CD4-positive, CD25-positive, alpha-beta regulatory T cell (primary cell): Measurements from ENCODE around the gene MIS18A. TPM values are rescaled to one million over a fixed set of nuclear protein-coding genes. Genes with fewer than 3 reads are reported as not detected.
A peak's percentile ranks its signal among the peaks of the same experiment; 100 is the strongest.
"Not testable (repeated sequence)": the region's sequence is repeated elsewhere in the genome, so short reads cannot be mapped to it uniquely, and the experiment has no call there.

Source experiments
- ATAC-seq, 2 donors: fragments of 150-1000 bp; cut with Tn5 transposase; one replicate each; pipeline ENCODE4 v1.10.0; 2021; ENCODE audit warnings: low read depth in 2 of 2, moderate number of reproducible peaks in 2 of 2, moderate library complexity in 1 of 2
- DNase-seq, 3 donors: peaks; one replicate each; pipeline versions ENCODE4 v3.0.0 to v3.0.0-alpha.2; 2012 to 2022; ENCODE audit warnings: mixed read lengths in 1 of 3
- H3K27ac ChIP-seq: one replicate; pipeline ENCODE4 v1.7.0; 2013; ENCODE audit warnings: mild to moderate bottlenecking, low read length; ENCODE audit not compliant: insufficient read depth, poor library complexity, severe bottlenecking
- H3K27me3 ChIP-seq: one replicate; pipeline ENCODE4 v1.7.0; 2013; ENCODE audit warnings: low read length; ENCODE audit not compliant: control insufficient read depth, insufficient read depth
- H3K36me3 ChIP-seq: one replicate; pipeline ENCODE4 v1.7.0; 2013; ENCODE audit warnings: mild to moderate bottlenecking, low read length, moderate library complexity; ENCODE audit not compliant: control insufficient read depth, insufficient read depth
- H3K4me1 ChIP-seq: 2 replicates; pipeline ENCODE4 v1.7.0; 2013; ENCODE audit warnings: mild to moderate bottlenecking, low read length; ENCODE audit not compliant: insufficient read depth, control insufficient read depth, poor library complexity, severe bottlenecking
- H3K4me3 ChIP-seq: one replicate; pipeline ENCODE4 v1.7.0; 2013; ENCODE audit warnings: low read depth, mild to moderate bottlenecking, low read length, moderate library complexity
- H3K9me3 ChIP-seq, 2 experiments: 1 replicate in 1 of 2; 2 replicates in 1 of 2; pipeline ENCODE4 v1.7.0; 2013; ENCODE audit warnings: low read length in 2 of 2, mild to moderate bottlenecking in 1 of 2, moderate library complexity in 1 of 2; ENCODE audit not compliant: control insufficient read depth in 2 of 2
- H3K27ac Mint-ChIP-seq, 3 donors: one replicate each; pipeline ENCODE4 v1.8.0; 2020 to 2022; ENCODE audit warnings: mild to moderate bottlenecking in 3 of 3, mixed read lengths in 3 of 3, moderate library complexity in 2 of 3
- H3K27me3 Mint-ChIP-seq: one replicate; pipeline ENCODE4 v1.8.0; 2022; ENCODE audit warnings: mild to moderate bottlenecking, mixed read lengths
- H3K36me3 Mint-ChIP-seq: one replicate; pipeline ENCODE4 v1.8.0; 2020; ENCODE audit warnings: mixed read lengths
- H3K4me1 Mint-ChIP-seq, 4 donors: one replicate each; pipeline ENCODE4 v1.8.0; 2020 to 2022; ENCODE audit warnings: mixed read lengths in 4 of 4, mild to moderate bottlenecking in 1 of 4
- H3K4me3 Mint-ChIP-seq, 4 donors: one replicate each; pipeline ENCODE4 v1.8.0; 2020 to 2022; ENCODE audit warnings: mild to moderate bottlenecking in 4 of 4, mixed read lengths in 4 of 4, moderate library complexity in 3 of 4
- H3K9me3 Mint-ChIP-seq, 7 donors: one replicate each; pipeline ENCODE4 v1.8.0; 2020 to 2022; ENCODE audit warnings: mixed read lengths in 7 of 7, mild to moderate bottlenecking in 3 of 7, moderate library complexity in 2 of 7
- polyA plus RNA-seq, 4 donors: library from polyadenylated mRNA; unstranded; fragments of 300-500 nt; fragmentation: Illumina TruSeq; gene quantifications; one replicate each; pipeline ENCODE4 v1.2.3, GENCODE V29; 2021
- total RNA-seq: library from RNA; stranded (reverse); gene quantifications from one replicate; pipeline ENCODE4 v1.2.3, GENCODE V29; 2022

The MIS18A gene
- total and polyA plus RNA-seq, 5 donors from 2014 or later, result 5.2 to 13.3 (median 11.1) TPM

DNA sequence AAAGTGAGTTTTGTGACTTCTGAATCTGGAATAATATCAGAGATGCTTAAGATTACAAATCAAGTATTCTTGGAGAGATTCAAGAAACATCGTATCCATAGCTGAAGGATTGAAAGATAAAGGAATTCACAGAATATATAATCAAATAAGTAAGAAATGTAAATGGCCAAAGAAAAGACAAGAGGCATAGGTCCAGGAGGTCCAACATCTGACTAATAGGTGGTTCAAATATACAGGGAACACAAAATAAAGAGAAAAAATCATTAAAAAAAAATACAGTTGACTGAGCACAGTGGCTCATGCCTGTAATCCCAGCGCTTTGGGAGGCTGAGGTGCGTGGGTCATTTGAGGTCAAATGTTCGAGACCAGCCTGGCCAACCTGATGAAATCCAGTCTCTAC lies 6.6 kb upstream of the MIS18A start:
- Mint-ChIP-seq H3K27ac (no peak overlapping the region), H3K9me3 (no peaks in the 10 kb centered on the region), H3K36me3 (peaks cover 10% of the 10 kb centered on the region), H3K4me1 (peaks cover 0 to 2% (median under 1%) of the 10 kb centered on the region in 4 donors), H3K27me3 (no peaks in the 10 kb centered on the region), H3K4me3 (no peak overlapping the region)
- DNase-seq (no peak), ATAC-seq (no peak)
- H3K9me3 ChIP-seq, result no peaks in the 10 kb centered on the region
- no peaks in the 10 kb centered on the region for H3K27me3 ChIP-seq
- H3K36me3 ChIP-seq, result no peaks in the 10 kb centered on the region
- H3K27ac ChIP-seq, result no peak overlapping the region
- no peaks in the 10 kb centered on the region for H3K4me1 ChIP-seq
- no peak overlapping the region for H3K4me3 ChIP-seq

DNA sequence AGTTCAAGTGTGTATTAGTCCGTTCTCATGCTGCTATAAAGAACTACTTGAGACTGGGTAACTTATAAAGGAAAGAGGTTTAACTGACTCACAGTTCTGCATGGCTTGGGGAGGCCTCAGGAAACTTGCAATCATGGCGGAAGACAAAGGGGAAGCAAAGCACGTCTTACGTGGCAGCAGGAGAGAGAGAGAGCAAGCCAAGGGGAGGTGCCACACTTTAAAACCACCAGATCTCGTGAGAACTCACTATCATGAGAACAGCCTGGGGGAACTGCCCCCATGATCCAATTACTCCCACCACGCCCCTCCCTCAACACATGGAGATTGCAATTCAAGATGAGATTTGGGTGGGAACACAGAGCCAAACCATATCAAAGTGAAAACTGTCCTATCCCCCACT lies 4.1 kb upstream of the MIS18A start:
- H3K4me1 ChIP-seq, result peaks cover 13% of the 10 kb centered on the region
- Mint-ChIP-seq H3K9me3 (no peaks in the 10 kb centered on the region), H3K27ac (no peak overlapping the region), H3K27me3 (no peaks in the 10 kb centered on the region), H3K4me3 (no peak overlapping the region), H3K4me1 (peaks cover 3 to 22% (median 15%) of the 10 kb centered on the region in 4 donors), H3K36me3 (peaks cover 15% of the 10 kb centered on the region)
- H3K27ac ChIP-seq, result no peak overlapping the region
- DNase-seq (no peak), ATAC-seq (no peak)
- H3K9me3 ChIP-seq, result no peaks in the 10 kb centered on the region
- no peaks in the 10 kb centered on the region for H3K36me3 ChIP-seq
- no peak overlapping the region for H3K4me3 ChIP-seq
- H3K27me3 ChIP-seq, result no peaks in the 10 kb centered on the region

DNA sequence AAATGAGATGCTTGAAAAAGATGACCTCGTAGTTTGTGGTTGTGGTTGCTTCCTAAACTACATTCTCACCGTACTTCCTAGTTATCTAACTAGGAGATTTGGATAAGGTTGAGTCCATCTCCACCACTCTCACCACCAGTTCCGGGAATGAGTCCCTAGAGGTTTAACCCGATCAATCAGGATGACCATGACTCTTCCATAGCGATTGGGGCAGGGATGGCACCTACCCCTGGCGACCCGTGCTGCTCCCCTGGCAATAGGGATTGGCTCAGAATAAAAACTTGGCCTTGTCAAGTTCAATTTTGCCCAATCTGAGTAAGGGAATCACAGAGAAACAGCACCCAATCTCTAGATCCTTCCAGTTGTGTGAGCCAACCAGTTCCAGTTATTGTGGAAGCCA lies 2.7 kb upstream of the MIS18A start:
- H3K4me1 Mint-ChIP-seq, result peaks cover 9 to 26% (median 17%) of the 10 kb centered on the region in 4 donors
- Histone ChIP-seq H3K9me3 (no peaks in the 10 kb centered on the region), H3K4me1 (peaks cover 16% of the 10 kb centered on the region), H3K27ac (no peak overlapping the region), H3K27me3 (no peaks in the 10 kb centered on the region), H3K4me3 (no peak overlapping the region), H3K36me3 (no peaks in the 10 kb centered on the region)
- no peak overlapping the region for H3K27ac Mint-ChIP-seq
- no peaks in the 10 kb centered on the region for H3K27me3 Mint-ChIP-seq
- H3K36me3 Mint-ChIP-seq, result peaks cover 15% of the 10 kb centered on the region
- peak overlapping the region in 1 of 4 donors; percentile 12 for H3K4me3 Mint-ChIP-seq
- no peaks in the 10 kb centered on the region for H3K9me3 Mint-ChIP-seq
- DNase-seq (no peak), ATAC-seq (no peak)

DNA sequence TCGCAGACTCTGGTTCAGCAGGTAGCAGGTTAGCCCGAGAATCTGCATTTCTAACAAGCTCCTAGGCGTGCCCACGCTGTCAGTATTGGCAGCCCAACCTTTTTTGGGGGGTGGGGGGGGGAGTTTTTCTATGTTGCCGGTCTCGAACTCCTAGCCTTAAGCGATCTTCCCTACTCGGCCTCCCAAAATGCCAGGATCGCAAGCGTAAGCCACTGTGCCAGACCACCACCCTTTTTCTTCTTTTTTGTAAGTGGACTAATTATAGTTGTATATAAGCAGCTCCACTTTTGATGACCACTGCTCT lies 480 bp upstream of the MIS18A start:
- H3K27me3 Mint-ChIP-seq, result no peaks in the 10 kb centered on the region
- no peaks in the 10 kb centered on the region for H3K36me3 ChIP-seq

DNA sequence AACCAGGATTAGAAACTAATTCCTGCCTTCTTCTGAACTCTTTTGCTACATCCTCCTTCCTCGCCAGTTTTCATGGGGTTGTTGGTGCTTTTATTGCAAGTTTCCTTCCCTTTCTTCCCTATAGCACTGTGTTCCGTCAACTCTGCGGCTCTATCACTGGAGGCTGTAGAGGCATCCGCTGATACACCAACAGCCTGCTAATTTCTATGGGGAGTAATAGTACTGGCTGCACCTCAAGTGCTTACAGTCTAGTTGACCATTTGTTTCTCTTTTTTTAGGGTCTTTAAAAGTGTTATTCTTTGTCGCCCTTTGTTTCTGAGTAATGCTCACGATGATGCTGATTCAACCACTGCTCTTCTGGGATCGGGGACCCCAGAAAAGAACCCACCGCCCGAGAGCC lies 746 bp downstream of the MIS18A start:
- Mint-ChIP-seq H3K9me3 (no peaks in the 10 kb centered on the region), H3K4me1 (peaks cover 15 to 33% (median 25%) of the 10 kb centered on the region in 4 donors), H3K36me3 (peaks cover 22% of the 10 kb centered on the region), H3K27me3 (no peaks in the 10 kb centered on the region), H3K4me3 (peak overlapping the region; percentile 95 to 99 (median 99)), H3K27ac (peak overlapping the region in 2 of 3 donors; percentile 67 to 97)
- H3K4me1 ChIP-seq, result peaks cover 16% of the 10 kb centered on the region
- peak overlapping the region; percentile 66 for H3K27ac ChIP-seq
- ATAC-seq (no peak), DNase-seq (peak in 1 of 3 donors; percentile 33)
- no peaks in the 10 kb centered on the region for H3K27me3 ChIP-seq
- no peaks in the 10 kb centered on the region for H3K9me3 ChIP-seq
- peak overlapping the region; percentile 78 for H3K4me3 ChIP-seq
- peaks cover 5% of the 10 kb centered on the region for H3K36me3 ChIP-seq

More for the DNA sequence above, 480 bp upstream of the MIS18A start:
- no peaks in the 10 kb centered on the region for H3K9me3 Mint-ChIP-seq
- H3K4me1 ChIP-seq, result peaks cover 16% of the 10 kb centered on the region
- no peaks in the 10 kb centered on the region for H3K27me3 ChIP-seq
- H3K9me3 ChIP-seq, result no peaks in the 10 kb centered on the region
- no peak for DNase-seq
- H3K27ac ChIP-seq, result peak overlapping the region; percentile 66
- peak overlapping the region; percentile 95 to 99 (median 99) for H3K4me3 Mint-ChIP-seq
- peaks cover 15 to 33% (median 25%) of the 10 kb centered on the region in 4 donors for H3K4me1 Mint-ChIP-seq
- peak overlapping the region; percentile 95 for H3K4me3 ChIP-seq
- H3K36me3 Mint-ChIP-seq, result peaks cover 21% of the 10 kb centered on the region
- ATAC-seq, result no peak
- H3K27ac Mint-ChIP-seq, result peak overlapping the region; percentile 82 to 97 (median 96)

DNA sequence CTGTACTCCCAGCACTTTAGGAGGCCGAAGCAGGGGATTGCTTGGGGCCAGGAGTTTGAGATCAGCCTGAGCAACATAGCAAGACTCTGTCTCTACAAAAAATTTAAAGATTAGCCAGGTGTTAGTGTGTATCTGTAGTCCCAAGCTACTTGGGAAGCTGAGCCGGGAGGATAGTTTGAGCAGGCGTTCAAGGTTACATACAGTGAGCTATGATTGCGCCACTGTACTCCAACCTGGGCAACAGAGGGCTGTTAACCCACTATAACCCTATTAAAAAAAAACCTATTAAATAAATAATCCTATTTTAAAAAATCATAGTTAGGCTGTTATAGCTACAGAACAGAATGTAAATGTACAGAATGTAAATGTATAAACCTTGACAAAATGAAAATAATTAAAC lies 2.2 kb downstream of the MIS18A start:
- H3K4me3 ChIP-seq, result no peak overlapping the region
- no peak overlapping the region for H3K27ac Mint-ChIP-seq
- ATAC-seq, result no peak
- H3K27me3 ChIP-seq, result no peaks in the 10 kb centered on the region
- H3K9me3 ChIP-seq, result no peaks in the 10 kb centered on the region
- no peak for DNase-seq
- H3K4me1 Mint-ChIP-seq, result peaks cover 17 to 38% (median 26%) of the 10 kb centered on the region in 4 donors
- no peaks in the 10 kb centered on the region for H3K9me3 Mint-ChIP-seq
- no peak overlapping the region for H3K27ac ChIP-seq
- peaks cover 14% of the 10 kb centered on the region for H3K36me3 ChIP-seq
- H3K36me3 Mint-ChIP-seq, result peaks cover 19% of the 10 kb centered on the region
- H3K4me3 Mint-ChIP-seq, result peak overlapping the region; percentile 46 to 81 (median 68)
- no peaks in the 10 kb centered on the region for H3K27me3 Mint-ChIP-seq
- H3K4me1 ChIP-seq, result peaks cover 16% of the 10 kb centered on the region

DNA sequence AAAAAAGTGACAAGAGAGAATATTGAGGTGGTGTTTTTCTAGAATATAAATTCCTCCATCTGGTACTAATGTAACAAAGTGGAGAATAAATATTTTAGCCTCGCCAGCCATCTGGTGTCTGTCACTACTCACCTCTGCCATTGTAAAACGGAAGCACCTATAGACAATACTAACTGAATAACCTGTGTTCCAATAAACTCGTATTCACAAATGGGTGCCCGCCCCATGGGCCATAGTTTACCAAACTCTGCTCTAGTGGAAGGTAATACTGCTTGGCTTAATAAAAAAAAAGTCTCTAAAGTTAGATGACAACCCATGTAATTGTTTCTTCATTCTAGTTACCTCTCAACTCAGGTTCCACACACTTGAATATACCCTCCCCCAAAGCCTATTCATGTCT lies 8.1 kb downstream of the MIS18A start:
- Histone ChIP-seq H3K4me3 (no peak overlapping the region), H3K4me1 (no peaks in the 10 kb centered on the region), H3K9me3 (no peaks in the 10 kb centered on the region), H3K27me3 (no peaks in the 10 kb centered on the region), H3K36me3 (peaks cover 44% of the 10 kb centered on the region), H3K27ac (no peak overlapping the region)
- ATAC-seq (no peak), DNase-seq (no peak)
- Mint-ChIP-seq H3K9me3 (no peaks in the 10 kb centered on the region), H3K27ac (peak overlapping the region in 1 of 3 donors; percentile 55), H3K4me1 (peaks cover 6 to 10% (median 8%) of the 10 kb centered on the region in 4 donors), H3K36me3 (peaks cover 35% of the 10 kb centered on the region), H3K4me3 (no peak overlapping the region), H3K27me3 (no peaks in the 10 kb centered on the region)

DNA sequence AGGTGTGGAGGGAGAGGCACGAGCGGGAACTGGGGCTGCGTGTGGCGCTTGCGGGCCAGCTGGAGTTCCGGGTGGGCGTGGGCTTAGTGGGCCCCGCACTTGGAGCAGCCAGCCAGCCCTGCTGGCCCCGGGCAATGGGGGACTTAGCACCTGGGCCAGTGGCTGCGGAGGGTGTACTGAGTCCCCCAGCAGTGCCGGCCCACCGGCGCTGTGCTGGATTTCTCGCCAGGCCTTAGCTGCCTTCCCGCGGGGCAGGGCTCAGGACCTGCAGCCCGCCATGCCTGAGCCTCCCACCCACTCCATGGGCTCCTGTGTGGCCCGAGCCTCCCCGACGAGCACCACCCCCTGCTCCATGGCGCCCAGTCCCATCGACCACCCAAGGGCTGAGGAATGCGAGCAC lies 13.5 kb downstream of the MIS18A start:
- not testable (repeated sequence) for H3K9me3 ChIP-seq, H3K27ac ChIP-seq, DNase-seq, H3K27me3 Mint-ChIP-seq, H3K4me1 ChIP-seq, H3K4me3 Mint-ChIP-seq, H3K9me3 Mint-ChIP-seq, H3K4me3 ChIP-seq, H3K27ac Mint-ChIP-seq, ATAC-seq, H3K27me3 ChIP-seq, H3K4me1 Mint-ChIP-seq
- peaks cover 18% of the 10 kb centered on the region for H3K36me3 ChIP-seq
- peaks cover 26% of the 10 kb centered on the region for H3K36me3 Mint-ChIP-seq
